GM18520 (cell line): Measurements from ENCODE around the gene RASGRF1.

Experiments used
- ATAC-seq: cut with Tn5 transposase; IDR thresholded peaks from one replicate; pipeline ENCODE4 v1.9.1; 2021; ENCODE audit not compliant: unreplicated experiment

Gene RASGRF1

DNA sequence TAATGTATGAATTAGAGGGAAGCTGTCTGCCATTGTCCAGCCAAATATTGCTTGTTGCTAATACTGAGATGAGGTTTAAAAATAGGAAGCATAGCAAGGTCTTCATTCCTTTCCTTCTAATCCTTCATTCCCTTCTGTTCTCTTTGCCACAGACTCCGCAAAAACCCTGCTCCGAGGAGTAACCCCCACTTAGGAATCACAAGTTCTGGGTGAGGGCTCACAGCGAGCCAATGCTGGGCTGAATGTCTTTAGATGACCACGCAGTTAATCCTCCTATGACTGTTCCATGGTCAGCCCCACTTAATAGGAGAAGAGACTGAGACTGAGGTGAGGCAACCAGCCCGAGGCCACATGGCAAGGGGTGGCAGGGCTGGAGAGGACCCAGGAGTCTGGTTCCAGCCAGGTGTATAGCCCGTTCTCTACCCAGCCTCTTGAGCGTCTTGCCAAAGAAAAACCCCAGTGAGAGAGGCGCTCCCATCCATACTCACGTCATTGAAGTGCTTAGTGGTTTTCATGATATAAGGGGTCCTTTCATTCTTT is 100.8 kb downstream of the RASGRF1 start:
- no peak for ATAC-seq

DNA sequence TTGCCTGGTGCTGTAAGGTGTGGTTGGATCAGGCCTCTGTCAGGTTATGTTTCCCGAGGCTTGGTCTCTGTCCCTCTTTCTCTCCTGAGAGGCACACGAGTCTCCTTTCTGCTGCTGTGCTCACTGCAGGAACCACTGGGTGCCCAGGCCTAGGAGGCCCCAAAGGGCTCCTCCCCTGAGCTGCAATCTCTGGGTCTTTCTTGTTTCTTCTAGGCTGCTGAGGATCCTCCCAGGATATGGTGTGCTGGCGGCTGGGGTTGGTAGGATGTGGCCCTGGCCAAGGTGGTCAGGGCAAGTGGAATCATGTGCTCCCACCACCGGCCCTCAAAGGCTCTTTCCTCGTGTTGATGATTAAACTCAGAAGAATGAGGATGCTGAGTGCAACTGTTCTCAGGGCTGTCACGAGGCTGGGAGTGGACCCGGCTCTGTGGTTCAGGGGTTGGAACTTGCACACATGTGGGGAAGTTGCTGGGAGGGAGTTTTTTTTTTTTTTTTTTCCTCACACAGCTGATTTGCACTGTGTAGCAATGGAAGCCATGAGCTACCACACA is 102.1 kb downstream of the RASGRF1 start:
- ATAC-seq: no peak

- ATAC-seq: no peak
Observed at GRCh38 chr15:78987556-78988360, 102.8 kb downstream of the RASGRF1 start.

DNA sequence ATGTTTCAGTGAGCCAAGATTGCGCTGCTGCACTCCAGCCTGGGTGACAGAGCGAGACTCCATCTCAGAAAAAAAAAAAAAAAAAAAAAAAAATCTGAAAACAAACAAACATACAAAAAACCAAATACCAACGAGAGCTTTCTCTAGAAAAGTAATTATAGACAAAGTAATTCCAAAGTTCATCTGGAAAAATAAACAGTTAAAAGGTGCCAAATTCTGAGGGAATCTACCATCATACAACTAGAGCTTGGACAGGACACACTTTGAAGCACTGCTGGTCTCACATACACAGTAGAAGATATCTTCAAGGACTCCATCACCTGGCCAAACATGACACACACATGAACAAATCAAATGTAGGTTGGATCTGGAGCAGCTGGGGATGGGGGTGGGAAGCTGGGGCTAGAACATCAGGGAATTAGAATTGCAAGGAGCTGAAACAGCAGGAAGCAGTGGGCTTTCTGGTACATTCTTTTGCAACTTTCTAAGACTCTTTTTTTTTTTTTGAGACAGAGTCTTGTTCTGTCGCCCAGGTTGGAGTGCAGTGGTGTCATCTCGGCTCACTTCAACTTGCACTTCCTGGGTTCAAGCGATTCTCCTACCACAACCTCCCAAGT is 104.6 kb downstream of the RASGRF1 start:
- no peak for ATAC-seq

- no peak for ATAC-seq
Observed at GRCh38 chr15:78984041-78984440, 106.5 kb downstream of the RASGRF1 start.

DNA sequence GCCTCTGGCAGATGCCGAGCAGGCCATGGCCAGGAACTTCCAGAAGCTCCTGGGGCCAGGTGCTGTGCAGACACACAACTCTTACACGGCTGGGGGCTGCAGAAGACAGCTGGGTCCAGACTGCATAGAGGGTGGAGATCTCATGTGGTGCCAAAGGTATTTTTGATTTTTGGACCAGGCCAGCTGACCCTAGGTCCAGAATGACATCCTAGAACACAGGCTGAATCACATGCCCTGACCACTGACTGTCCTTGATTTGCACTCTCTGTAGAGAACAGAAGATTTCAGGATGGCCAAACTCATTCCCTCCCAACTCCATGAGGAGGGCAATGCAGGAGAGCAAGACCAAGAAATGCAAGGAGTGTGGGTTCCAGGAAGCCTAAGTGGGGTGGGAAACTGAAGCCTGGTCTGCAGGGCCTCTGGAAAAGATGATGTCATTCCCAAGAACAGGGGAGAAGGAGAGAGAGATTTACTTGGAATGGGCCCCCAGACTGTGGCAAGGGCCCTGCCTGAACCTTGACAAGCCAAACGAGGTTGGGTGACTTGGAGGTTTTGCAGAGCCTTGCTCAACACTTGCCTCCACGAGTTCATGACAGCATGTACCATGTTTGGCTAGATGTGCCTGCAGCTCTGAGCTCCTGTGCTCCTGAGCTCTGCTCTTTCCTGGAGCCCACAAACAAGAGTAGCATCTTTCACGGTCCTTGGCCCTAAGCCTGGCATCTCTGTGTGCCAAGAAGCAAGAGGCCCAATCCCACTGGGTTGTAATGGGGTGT is 107.2 kb downstream of the RASGRF1 start:
- no peak for ATAC-seq

- no peak for ATAC-seq
Observed at GRCh38 chr15:78982736-78983135, 107.8 kb downstream of the RASGRF1 start.

DNA sequence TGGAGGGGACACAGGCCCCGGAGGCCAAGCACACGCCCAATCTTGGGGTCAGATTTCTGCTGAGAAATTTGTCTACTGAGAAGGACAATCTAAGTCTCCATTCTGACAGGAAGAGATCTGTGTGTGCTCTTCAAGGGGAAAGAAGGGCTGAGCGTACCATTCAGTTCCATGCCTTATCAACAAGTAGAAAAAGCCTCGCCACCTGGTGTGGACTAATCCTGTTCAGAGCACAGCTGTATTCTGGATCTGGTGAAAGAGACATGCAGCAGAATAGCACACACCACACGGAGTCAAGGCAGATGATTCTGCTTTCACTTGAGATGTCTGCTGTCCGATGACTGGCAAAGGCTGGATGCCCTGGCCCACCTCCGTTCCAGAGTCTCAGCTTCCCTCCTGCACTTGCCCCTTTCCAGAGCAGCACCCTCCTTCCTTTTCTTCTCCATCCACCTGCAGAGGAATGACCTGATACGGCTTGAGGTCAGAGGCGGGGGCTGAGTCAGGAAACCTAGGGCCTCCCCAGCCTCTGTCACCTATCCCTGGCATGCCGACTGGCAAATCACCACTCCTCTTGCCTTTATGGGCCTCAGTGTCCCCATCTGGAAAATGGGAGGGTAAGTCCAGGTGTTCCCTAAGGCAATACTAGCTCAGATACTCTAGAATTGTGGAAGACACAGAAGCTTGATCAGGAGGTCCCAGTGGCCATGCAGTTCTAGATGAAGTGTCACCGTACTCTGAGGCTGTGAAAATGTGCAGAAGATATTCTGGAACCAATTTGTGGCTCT is 108.9 kb downstream of the RASGRF1 start:
- ATAC-seq: no peak

DNA sequence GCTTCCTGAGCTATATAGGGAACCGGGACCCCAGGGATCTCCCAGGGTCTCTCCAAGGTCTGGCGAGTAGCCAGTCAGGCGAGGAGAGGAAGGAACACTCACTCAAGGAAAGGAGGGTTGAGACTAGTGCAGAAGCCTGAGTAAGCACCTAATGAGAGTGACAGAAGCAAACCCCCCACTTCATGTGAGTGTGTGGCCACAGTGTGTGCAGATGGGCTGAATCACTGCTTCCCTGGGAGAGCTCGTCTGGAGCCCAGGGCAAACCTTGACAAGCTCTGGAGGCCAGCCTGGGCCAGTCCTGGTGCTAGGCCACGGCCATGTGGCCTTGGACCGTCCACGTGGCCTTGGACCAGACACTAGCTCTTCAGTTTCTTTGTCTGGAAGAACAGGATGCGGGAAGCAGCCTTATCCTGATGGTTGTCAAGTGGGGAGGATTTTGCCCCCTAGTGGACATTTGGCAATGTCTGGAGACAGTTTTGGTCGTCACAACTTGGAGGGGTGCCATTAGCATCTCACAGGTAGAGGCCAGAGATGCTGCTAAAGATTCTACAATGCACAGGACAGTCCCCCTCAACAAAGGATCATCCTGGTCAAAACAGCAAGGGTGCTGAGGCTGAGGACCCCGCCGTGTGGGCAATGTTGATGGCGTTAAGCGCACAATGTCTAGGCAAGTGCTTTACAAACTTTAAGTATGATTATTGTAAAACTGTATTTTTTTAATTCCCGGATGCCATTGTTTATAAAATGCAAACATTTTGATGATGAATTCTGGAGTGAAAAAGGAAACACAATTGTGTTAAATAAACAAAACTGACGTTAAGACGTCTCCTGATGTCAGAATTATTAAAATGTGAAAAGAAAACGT is 110.9 kb downstream of the RASGRF1 start:
- no peak for ATAC-seq

- ATAC-seq: no peak
Observed at GRCh38 chr15:78978601-78979179, 111.9 kb downstream of the RASGRF1 start.

- ATAC-seq: peak; percentile 17
Observed at GRCh38 chr15:78977591-78978347, 112.8 kb downstream of the RASGRF1 start.

- ATAC-seq: peak; percentile 42
Observed at GRCh38 chr15:78977091-78977571, 113.4 kb downstream of the RASGRF1 start.

GRCh38 chr15:78976691-78977090 is 113.9 kb downstream of the RASGRF1 start:
- ATAC-seq: no peak

GRCh38 chr15:78974272-78974918 is 116.2 kb downstream of the RASGRF1 start:
- no peak for ATAC-seq

DNA sequence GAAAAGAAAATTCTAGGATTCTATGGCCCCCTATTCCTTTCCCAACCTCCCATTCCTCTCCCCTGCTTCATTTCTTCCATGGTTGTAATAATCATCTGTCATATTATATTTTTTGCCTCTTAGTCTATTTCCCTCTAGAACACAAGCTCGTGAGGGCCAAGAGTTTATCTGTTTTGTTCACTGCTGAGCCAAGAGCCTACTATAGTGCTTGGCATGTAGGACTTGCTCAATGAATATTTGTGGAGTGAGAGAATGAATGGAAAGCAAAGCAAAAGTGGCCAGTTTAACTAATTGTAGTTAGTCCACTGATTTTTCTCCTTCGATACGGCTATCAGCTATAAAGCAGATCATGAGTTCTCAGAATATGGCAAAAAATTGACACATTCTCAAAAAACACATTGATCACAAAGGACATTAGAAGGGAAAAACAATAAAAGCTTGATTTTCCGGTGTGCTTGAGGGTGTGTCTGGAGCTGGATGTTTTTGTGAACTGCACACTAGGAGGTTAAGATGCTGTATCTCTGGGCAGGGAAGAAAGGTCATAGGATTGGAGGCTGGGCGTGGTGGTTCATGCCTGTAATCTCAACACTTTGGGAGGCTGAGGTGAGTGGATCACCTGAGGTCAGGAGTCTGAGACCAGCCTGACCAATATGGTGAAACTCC is 120.8 kb downstream of the RASGRF1 start:
- ATAC-seq: no peak

DNA sequence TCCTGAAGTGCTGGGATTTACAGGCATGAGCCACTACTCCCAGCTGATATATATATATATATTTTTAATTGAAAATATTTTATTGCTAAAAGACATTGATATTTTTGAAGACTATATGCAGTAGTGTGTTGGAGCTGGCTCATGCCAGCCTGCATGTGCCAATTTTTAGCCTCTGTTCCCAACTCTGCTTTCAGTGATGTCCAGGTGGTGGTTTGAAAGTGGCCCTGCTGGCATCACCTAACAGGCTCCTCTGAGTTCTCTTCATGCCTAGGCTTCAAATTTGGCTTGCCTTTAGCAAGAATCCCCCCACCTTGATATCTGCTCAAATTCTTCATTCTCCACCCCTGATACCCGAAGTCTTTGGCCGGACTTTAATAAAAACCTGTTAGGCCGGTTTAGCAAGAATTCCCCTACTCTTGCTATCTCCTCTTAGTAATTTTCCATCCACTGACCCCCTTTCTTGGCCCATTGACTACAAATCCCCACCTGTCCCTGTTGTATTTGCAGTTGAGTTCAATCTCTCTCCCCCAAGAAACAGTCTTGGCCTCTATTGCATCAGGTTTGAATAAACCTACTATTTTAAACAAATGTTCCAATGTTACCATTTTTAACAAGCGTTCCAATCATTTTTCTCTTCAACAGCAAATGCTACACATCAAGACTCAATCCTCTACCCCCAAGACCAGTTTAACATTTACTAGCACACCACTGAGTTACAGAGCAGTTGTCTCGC is 121.9 kb downstream of the RASGRF1 start:
- no peak for ATAC-seq

- no peak for ATAC-seq
Observed at GRCh38 chr15:78968114-78968513, 122.5 kb downstream of the RASGRF1 start.
